Activated gamma-delta T cell (primary cell): ENCODE measurements around the gene FGF19.

Experiments used
- DNase-seq: peaks from one replicate; lab custom pipeline; 2025; lab: John Stamatoyannopoulos, UW

The FGF19 gene

GRCh38 chr11:69655479-69656428, 48.1 kb downstream of the FGF19 start:
- DNase-seq: no peak

DNA sequence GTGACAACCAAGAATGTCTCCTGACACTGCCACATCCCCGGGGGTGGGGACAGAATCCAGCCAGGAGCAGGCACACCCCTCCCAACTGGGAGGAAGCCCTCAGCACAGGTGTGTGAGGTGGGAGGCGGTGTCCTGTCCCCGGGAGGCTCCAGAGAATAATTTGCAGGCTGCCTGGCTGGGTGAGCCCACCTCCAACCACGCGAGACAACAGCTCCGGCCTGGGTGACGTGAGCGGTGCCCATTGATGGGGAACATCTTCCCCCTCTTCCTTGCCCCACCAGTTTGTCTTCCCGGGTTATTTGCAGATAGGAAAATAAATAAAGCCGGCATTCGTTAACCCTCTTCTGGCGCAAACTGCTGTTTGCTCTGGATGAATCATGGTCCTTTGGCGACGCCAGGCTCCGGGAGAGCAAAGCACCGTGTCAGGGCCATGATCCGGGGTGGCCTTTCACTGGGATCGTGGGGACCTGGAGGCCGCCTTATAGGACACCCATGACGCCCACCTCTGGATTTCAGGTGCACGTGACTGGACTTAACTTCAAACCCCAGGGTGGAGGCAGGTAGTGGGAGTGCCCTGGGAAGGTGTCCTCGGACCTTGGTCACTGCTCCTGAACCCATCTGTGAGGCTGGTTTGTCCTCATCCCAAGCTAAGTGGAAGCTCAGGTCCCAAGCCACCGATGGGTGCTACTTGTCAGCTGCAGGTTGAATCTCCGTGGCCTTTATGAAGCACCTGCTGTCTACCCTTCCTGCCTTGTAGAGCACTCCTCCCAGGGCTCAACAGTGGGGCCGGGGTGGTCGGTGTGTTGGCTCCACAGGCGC, 49.0 kb downstream of the FGF19 start:
- no peak for DNase-seq

DNA sequence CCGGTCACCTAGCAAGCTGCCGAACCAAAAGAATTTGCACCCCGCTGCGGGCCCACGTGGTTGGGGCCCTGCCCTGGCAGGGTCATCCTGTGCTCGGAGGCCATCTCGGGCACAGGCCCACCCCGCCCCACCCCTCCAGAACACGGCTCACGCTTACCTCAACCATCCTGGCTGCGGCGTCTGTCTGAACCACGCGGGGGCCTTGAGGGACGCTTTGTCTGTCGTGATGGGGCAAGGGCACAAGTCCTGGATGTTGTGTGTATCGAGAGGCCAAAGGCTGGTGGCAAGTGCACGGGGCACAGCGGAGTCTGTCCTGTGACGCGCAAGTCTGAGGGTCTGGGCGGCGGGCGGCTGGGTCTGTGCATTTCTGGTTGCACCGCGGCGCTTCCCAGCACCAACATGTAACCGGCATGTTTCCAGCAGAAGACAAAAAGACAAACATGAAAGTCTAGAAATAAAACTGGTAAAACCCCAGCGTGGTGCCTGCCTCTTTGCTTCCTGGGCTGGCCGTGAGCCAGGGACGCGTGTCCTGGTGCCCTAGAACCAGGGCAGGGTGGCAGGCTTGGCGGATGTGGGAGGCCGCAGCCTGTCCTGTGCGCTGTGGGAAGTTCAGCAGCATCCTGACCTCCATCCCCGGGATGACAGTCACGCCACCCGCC, 49.7 kb downstream of the FGF19 start:
- DNase-seq: no peak

DNA sequence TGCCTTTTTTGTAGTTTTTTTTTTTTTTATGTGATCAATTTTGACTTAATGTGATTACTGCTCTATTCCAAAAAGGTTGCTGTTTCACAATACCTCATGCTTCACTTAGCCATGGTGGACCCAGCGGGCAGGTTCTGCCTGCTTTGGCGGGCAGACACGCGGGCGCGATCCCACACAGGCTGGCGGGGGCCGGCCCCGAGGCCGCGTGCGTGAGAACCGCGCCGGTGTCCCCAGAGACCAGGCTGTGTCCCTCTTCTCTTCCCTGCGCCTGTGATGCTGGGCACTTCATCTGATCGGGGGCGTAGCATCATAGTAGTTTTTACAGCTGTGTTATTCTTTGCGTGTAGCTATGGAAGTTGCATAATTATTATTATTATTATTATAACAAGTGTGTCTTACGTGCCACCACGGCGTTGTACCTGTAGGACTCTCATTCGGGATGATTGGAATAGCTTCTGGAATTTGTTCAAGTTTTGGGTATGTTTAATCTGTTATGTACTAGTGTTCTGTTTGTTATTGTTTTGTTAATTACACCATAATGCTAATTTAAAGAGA, 50.3 kb downstream of the FGF19 start:
- DNase-seq: no peak

DNA sequence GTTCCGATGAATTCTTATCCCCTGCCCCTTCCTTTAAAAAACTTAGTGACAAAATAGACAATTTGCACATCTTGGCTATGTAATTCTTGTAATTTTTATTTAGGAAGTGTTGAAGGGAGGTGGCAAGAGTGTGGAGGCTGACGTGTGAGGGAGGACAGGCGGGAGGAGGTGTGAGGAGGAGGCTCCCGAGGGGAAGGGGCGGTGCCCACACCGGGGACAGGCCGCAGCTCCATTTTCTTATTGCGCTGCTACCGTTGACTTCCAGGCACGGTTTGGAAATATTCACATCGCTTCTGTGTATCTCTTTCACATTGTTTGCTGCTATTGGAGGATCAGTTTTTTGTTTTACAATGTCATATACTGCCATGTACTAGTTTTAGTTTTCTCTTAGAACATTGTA, 50.8 kb downstream of the FGF19 start:
- no peak for DNase-seq

DNA sequence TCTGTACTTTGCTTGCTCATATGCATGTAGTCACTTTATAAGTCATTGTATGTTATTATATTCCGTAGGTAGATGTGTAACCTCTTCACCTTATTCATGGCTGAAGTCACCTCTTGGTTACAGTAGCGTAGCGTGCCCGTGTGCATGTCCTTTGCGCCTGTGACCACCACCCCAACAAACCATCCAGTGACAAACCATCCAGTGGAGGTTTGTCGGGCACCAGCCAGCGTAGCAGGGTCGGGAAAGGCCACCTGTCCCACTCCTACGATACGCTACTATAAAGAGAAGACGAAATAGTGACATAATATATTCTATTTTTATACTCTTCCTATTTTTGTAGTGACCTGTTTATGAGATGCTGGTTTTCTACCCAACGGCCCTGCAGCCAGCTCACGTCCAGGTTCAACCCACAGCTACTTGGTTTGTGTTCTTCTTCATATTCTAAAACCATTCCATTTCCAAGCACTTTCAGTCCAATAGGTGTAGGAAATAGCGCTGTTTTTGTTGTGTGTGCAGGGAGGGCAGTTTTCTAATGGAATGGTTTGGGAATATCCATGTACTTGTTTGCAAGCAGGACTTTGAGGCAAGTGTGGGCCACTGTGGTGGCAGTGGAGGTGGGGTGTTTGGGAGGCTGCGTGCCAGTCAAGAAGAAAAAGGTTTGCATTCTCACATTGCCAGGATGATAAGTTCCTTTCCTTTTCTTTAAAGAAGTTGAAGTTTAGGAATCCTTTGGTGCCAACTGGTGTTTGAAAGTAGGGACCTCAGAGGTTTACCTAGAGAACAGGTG, 51.8 kb downstream of the FGF19 start:
- DNase-seq: no peak

DNA sequence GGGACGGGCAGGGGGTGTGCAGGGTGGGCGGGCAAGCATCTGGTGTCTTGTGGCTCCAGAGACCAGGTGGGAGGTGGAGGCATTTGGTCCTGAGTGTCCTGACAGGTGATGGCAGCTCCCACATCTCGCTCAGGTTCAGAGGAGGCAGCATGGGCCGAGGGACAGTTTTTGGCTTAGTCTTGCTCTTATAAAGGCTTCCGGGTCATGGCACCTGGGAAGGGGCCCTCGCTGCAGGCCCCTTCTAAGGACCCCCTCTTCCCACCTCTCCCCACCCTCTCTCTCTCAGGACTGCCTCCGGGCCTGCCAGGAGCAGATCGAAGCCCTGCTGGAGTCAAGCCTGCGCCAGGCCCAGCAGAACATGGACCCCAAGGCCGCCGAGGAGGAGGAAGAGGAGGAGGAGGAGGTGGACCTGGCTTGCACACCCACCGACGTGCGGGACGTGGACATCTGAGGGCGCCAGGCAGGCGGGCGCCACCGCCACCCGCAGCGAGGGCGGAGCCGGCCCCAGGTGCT, 52.9 kb downstream of the FGF19 start:
- no peak for DNase-seq

DNA sequence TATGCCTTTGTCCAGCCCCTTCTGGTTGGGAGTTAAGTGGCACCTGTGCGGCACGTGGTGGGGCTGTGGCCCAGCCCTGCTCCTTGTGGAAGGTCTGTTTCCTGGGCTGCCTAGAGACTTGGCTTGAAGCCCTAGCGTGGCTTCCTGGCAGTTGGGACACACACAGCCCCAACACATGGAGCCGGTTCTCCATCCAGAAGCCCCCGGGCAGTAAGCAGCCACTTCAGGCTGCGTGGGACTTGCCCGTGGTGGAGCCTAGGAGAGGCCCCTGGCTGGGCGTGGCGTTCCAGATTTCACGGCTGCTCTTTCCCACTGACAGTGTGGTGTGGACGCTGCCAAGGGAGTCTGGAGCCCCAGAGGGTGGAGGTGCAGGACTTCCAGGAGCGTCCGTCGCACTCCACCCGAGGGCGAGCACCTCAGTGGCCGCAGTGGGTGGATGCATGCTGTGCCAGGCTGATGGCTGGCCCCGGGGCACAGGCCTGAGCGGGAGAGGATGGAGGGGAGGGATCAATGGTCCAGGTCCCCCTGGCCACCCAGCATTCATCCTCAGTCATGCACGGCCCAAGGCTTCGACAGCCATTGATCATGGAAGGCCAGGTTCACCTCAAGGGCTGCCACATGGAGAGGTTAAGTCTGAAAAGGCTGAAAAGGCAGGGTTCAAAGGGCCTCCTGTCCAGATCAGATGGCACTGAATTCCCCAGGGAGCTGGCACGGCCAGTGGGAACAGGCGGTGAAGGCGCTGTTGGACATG, 53.6 kb downstream of the FGF19 start:
- no peak for DNase-seq

DNA sequence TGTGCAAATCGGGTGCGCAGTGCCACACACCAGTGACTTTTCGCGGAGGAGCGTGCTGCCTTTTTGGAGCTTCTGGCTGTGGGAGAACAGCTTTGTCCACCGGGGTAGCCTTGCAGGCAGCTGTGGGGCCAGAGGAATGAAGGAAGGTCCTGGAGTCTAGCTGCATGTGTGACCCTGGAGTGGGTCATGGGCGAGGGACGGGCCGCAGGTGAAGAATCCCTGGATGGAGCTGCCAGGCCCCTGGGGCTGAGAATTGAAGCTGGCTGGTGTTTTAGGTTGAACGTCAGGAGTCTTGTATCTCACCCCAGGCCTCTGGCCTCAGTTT, 54.3 kb downstream of the FGF19 start:
- DNase-seq: no peak

DNA sequence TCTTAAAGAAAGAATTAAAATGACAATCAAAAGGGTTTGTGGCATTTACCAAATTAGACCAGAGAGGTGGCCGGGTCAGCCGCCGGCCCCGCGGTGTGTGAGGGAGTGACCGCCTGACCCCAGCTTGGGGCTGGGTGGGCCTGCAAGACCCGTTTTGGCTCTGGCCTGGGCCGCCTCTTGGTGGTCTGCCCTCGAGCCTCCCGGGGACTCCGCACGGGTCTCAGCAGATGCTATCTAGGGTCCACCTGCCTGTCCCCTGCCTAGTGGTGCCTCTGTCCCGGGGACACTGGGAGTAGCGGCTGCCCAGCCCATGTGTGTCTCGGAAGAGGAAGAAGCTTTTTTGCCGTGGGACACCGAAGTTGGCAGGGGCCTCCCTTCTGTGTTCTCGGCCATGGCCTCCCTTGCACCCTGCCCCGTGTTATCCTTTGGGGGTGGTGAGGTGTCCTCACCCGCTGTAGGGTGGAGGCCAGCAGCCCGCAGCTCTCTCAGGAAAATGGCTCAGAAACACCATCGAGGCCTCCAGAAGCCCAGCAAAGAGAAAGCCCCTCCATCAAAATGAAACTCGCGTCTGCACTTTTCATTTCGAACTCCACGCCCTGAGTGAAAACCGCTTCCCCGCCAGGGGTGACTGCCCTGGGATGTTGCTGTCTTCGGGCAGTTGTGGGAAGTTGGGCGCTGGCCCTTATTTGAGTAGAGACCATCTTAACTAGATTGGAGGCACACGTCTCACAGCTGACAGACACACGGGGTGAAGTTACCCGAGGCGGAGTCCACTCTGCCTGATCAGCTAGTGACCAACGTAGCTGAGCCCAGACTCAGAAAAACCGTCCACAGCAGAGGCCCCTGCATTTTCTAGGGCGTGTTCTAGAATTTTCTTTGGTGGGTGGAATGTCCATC, 54.9 kb downstream of the FGF19 start:
- no peak for DNase-seq
